HTR-8/SVneo (cell line): Measurements from ENCODE around the gene KRT8.
"Not testable (repeated sequence)": the region's sequence is repeated elsewhere in the genome, so short reads cannot be mapped to it uniquely, and the experiment has no call there.

Experiments
- DNase-seq: peaks from one replicate; pipeline ENCODE4 v3.0.0; 2011; ENCODE audit warnings: low spot score, mixed read lengths; ENCODE audit not compliant: insufficient read length
- FAIRE-seq: peaks from 2 replicates; lab custom pipeline; 2011; peaks lifted over from hg19 to GRCh38; lab: Jason Lieb, UNC

KRT8 gene

GRCh38 chr12:52904509-52905300 is at the start of gene KRT8:
Gene KRT8, minus strand, starts transcription at chr12:52905076. Its CDS starts 95 bp downstream, at chr12:52904981.
- peak; percentile 96 for DNase-seq
- FAIRE-seq, result not testable (repeated sequence)

- DNase-seq (no peak), FAIRE-seq (no peak)
Observed at GRCh38 chr12:52953181-52953841, 48.4 kb upstream of the KRT8 start.

- no peak for DNase-seq
- no peak for FAIRE-seq
Observed at GRCh38 chr12:52952076-52952801, 47.4 kb upstream of the KRT8 start.

GRCh38 chr12:52951640-52952039 is 46.8 kb upstream of the KRT8 start:
- DNase-seq (no peak), FAIRE-seq (no peak)

- no peak for FAIRE-seq
- no peak for DNase-seq
Observed at GRCh38 chr12:52951126-52951525, 46.2 kb upstream of the KRT8 start.

- DNase-seq, result no peak
- no peak for FAIRE-seq
Observed at GRCh38 chr12:52950553-52950952, 45.7 kb upstream of the KRT8 start.

GRCh38 chr12:52949413-52950331 is 44.8 kb upstream of the KRT8 start:
- no peak for FAIRE-seq

GRCh38 chr12:52947738-52948423 is 43.0 kb upstream of the KRT8 start:
- no peak for FAIRE-seq

More at GRCh38 chr12:52949413-52950331, 44.8 kb upstream of the KRT8 start:
- peak; percentile 93 for DNase-seq

GRCh38 chr12:52946797-52947547 is 42.1 kb upstream of the KRT8 start:
- FAIRE-seq, result no peak
- DNase-seq, result no peak

More at GRCh38 chr12:52947738-52948423, 43.0 kb upstream of the KRT8 start:
- DNase-seq, result no peak

GRCh38 chr12:52946334-52946733 is 41.5 kb upstream of the KRT8 start:
- no peak for DNase-seq
- no peak for FAIRE-seq

- FAIRE-seq, result peak; percentile 46
- DNase-seq, result peak; percentile 70
Observed at GRCh38 chr12:52945389-52946232, 40.7 kb upstream of the KRT8 start.

- FAIRE-seq, result no peak
- DNase-seq, result no peak
Observed at GRCh38 chr12:52944683-52945388, 40.0 kb upstream of the KRT8 start.

- no peak for DNase-seq
- FAIRE-seq, result no peak
Observed at GRCh38 chr12:52942901-52943181, 38.0 kb upstream of the KRT8 start.

GRCh38 chr12:52942066-52942900 is 37.4 kb upstream of the KRT8 start:
- no peak for FAIRE-seq
- no peak for DNase-seq

GRCh38 chr12:52929538-52929937 is 24.7 kb upstream of the KRT8 start:
- no peak for FAIRE-seq
- no peak for DNase-seq

GRCh38 chr12:52927964-52928363 is 23.1 kb upstream of the KRT8 start:
- no peak for DNase-seq
- no peak for FAIRE-seq
